ENCODE results near the gene SH2D1A. TPM values are rescaled to one million over a fixed set of nuclear protein-coding genes. Genes with fewer than 3 reads are reported as not detected.

SH2D1A gene
- total and polyA plus RNA-seq, 4 donors = 0.51 to 2.8 (median 0.70) TPM

GRCh38 chrX:124346877-124347241 is 496 bp downstream of the SH2D1A start:
- ATAC-seq (ENCODE audit: low FRiP score) (no peak), DNase-seq (no peak)
- intact Hi-C loops (cut with DNase I) = no loop called here
- H3K36me3 ChIP-seq (ENCODE audit: control insufficient read depth in 1 of 2, insufficient read depth in 2 of 2, low read length in 1 of 2) = no peaks in the 10 kb centered on the region
- H3K9me3 ChIP-seq (ENCODE audit: control insufficient read depth, low read length) = no peaks in the 10 kb centered on the region
- H3K27ac ChIP-seq (ENCODE audit: low read depth in 1 of 2, low read length in 2 of 2) = no peak overlapping the region
- whole genome bisulfite sequencing, 2 donors = 76 to 93% methylated on average over 15 of the region's 15 CpGs
- H3K27me3 ChIP-seq (ENCODE audit: control insufficient read depth in 1 of 2, insufficient read depth in 2 of 2, low read length in 1 of 2) = no peaks in the 10 kb centered on the region
- H3K4me3 ChIP-seq (ENCODE audit: low read length in 2 of 2) = no peak overlapping the region
- H3K4me1 ChIP-seq (ENCODE audit: control insufficient read depth in 1 of 2, insufficient read depth in 2 of 2, low read length in 2 of 2) = no peaks in the 10 kb centered on the region

GRCh38 chrX:124347242-124347641 is 879 bp downstream of the SH2D1A start:
- Histone ChIP-seq H3K27ac (ENCODE audit: low read depth in 1 of 2, low read length in 2 of 2) (no peak overlapping the region), H3K4me3 (ENCODE audit: low read length in 2 of 2) (no peak overlapping the region), H3K9me3 (ENCODE audit: control insufficient read depth, low read length) (no peaks in the 10 kb centered on the region), H3K4me1 (ENCODE audit: control insufficient read depth in 1 of 2, insufficient read depth in 2 of 2, low read length in 2 of 2) (no peaks in the 10 kb centered on the region), H3K36me3 (ENCODE audit: control insufficient read depth in 1 of 2, insufficient read depth in 2 of 2, low read length in 1 of 2) (no peaks in the 10 kb centered on the region), H3K27me3 (ENCODE audit: control insufficient read depth in 1 of 2, insufficient read depth in 2 of 2, low read length in 1 of 2) (no peaks in the 10 kb centered on the region)
- intact Hi-C loops (cut with DNase I) = no loop called here
- ATAC-seq (ENCODE audit: low FRiP score) = no peak
- WGBS, 2 donors = 60 to 69% methylated on average over 5 of the region's 5 CpGs
- DNase-seq = no peak

- H3K4me1 ChIP-seq (ENCODE audit: control insufficient read depth in 1 of 2, insufficient read depth in 2 of 2, low read length in 2 of 2) = no peaks in the 10 kb centered on the region
- H3K27me3 ChIP-seq (ENCODE audit: control insufficient read depth in 1 of 2, insufficient read depth in 2 of 2, low read length in 1 of 2) = no peaks in the 10 kb centered on the region
- no peak overlapping the region for H3K4me3 ChIP-seq (ENCODE audit: low read length in 2 of 2)
- H3K9me3 ChIP-seq (ENCODE audit: control insufficient read depth, low read length) = no peaks in the 10 kb centered on the region
- ATAC-seq (ENCODE audit: low FRiP score) = no peak
- H3K36me3 ChIP-seq (ENCODE audit: control insufficient read depth in 1 of 2, insufficient read depth in 2 of 2, low read length in 1 of 2) = no peaks in the 10 kb centered on the region
- intact Hi-C loops (cut with DNase I) = no loop called here
- WGBS, 2 donors = 74 to 88% methylated on average over 5 of the region's 5 CpGs
- no peak for DNase-seq
- no peak overlapping the region for H3K27ac ChIP-seq (ENCODE audit: low read depth in 1 of 2, low read length in 2 of 2)
Measured at GRCh38 chrX:124348182-124348581, 1.8 kb downstream of the SH2D1A start.

- Histone ChIP-seq H3K27ac (ENCODE audit: low read depth in 1 of 2, low read length in 2 of 2) (no peak overlapping the region), H3K27me3 (ENCODE audit: control insufficient read depth in 1 of 2, insufficient read depth in 2 of 2, low read length in 1 of 2) (no peaks in the 10 kb centered on the region), H3K36me3 (ENCODE audit: control insufficient read depth in 1 of 2, insufficient read depth in 2 of 2, low read length in 1 of 2) (no peaks in the 10 kb centered on the region), H3K4me1 (ENCODE audit: control insufficient read depth in 1 of 2, insufficient read depth in 2 of 2, low read length in 2 of 2) (no peaks in the 10 kb centered on the region), H3K4me3 (ENCODE audit: low read length in 2 of 2) (no peak overlapping the region), H3K9me3 (ENCODE audit: control insufficient read depth, low read length) (no peaks in the 10 kb centered on the region)
- DNase-seq (no peak), ATAC-seq (ENCODE audit: low FRiP score) (no peak)
- 90 to 96% methylated on average over 6 of the region's 6 CpGs for WGBS, 2 donors
- intact Hi-C loops (cut with DNase I) = no loop called here
Measured at GRCh38 chrX:124348885-124349453, 2.6 kb downstream of the SH2D1A start.

- H3K27me3 ChIP-seq (ENCODE audit: control insufficient read depth in 1 of 2, insufficient read depth in 2 of 2, low read length in 1 of 2) = no peaks in the 10 kb centered on the region
- H3K4me3 ChIP-seq (ENCODE audit: low read length in 2 of 2) = no peak overlapping the region
- H3K9me3 ChIP-seq (ENCODE audit: control insufficient read depth, low read length) = no peaks in the 10 kb centered on the region
- ATAC-seq (ENCODE audit: low FRiP score) (no peak), DNase-seq (no peak)
- intact Hi-C loops (cut with DNase I) = no loop called here
- no peaks in the 10 kb centered on the region for H3K36me3 ChIP-seq (ENCODE audit: control insufficient read depth in 1 of 2, insufficient read depth in 2 of 2, low read length in 1 of 2)
- H3K4me1 ChIP-seq (ENCODE audit: control insufficient read depth in 1 of 2, insufficient read depth in 2 of 2, low read length in 2 of 2) = no peaks in the 10 kb centered on the region
- no peak overlapping the region for H3K27ac ChIP-seq (ENCODE audit: low read depth in 1 of 2, low read length in 2 of 2)
- WGBS, 2 donors = 48 to 57% methylated on average over 2 of the region's 2 CpGs
Measured at GRCh38 chrX:124354648-124355047, 8.3 kb downstream of the SH2D1A start.

DNA sequence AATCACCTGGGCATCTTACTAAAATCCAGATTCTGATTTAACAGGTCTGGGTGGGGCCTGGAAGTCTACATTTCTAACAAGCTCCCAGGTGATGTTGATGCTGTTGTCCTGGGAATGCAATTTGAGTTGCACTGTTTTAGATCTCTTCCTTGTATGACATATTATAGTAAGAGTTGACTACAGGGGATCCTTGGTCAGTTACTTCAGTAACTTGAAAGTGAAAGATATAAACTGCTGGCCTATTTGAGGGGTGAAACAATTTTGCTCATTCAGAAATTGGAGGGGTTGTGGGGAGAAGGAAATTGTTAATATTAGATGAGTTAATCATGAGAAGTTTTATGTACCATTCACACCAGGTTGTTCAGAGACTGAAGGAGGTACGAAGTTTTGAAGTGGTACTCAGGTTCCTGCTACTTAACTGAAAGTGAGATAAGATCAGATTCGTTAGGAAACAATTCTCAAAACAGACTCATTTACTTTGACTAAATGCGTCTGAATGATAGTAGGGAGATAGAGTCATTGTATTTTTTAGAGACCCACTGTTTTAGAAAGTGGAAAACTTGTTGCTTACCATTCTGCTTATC is 12.5 kb downstream of the SH2D1A start:
- no peak overlapping the region for H3K4me3 ChIP-seq (ENCODE audit: low read length in 2 of 2)
- intact Hi-C loops (cut with DNase I) = no loop called here
- H3K9me3 ChIP-seq (ENCODE audit: control insufficient read depth, low read length) = no peaks in the 10 kb centered on the region
- WGBS, 2 donors = 66 to 86% methylated on average over 3 of the region's 3 CpGs
- H3K27ac ChIP-seq (ENCODE audit: low read depth in 1 of 2, low read length in 2 of 2) = no peak overlapping the region
- H3K27me3 ChIP-seq (ENCODE audit: control insufficient read depth in 1 of 2, insufficient read depth in 2 of 2, low read length in 1 of 2) = no peaks in the 10 kb centered on the region
- no peaks in the 10 kb centered on the region for H3K36me3 ChIP-seq (ENCODE audit: control insufficient read depth in 1 of 2, insufficient read depth in 2 of 2, low read length in 1 of 2)
- ATAC-seq (ENCODE audit: low FRiP score) = no peak
- no peaks in the 10 kb centered on the region for H3K4me1 ChIP-seq (ENCODE audit: control insufficient read depth in 1 of 2, insufficient read depth in 2 of 2, low read length in 2 of 2)
- DNase-seq = no peak

DNA sequence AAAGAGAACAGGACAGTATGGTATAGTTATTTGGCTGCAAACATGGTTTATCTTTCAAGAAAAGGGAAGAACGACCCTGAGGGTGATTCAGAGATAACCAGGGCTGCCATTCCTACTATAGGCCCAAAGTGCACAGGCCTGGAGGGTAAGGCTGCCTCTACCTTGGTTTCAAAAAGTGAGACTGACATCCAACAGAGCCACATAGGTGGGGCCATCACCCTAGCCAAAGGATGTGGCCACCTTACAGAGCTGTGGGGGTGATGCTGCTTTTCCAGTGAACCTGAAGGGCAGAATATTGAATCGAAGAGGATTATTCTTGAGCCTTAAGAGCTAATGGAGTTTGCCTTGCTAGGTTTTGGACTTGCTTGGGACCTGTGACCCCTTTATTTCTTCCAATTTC is 15.7 kb downstream of the SH2D1A start:
- Histone ChIP-seq H3K4me1 (ENCODE audit: control insufficient read depth in 1 of 2, insufficient read depth in 2 of 2, low read length in 2 of 2) (no peaks in the 10 kb centered on the region), H3K4me3 (ENCODE audit: low read length in 2 of 2) (no peak overlapping the region), H3K27me3 (ENCODE audit: control insufficient read depth in 1 of 2, insufficient read depth in 2 of 2, low read length in 1 of 2) (no peaks in the 10 kb centered on the region), H3K9me3 (ENCODE audit: control insufficient read depth, low read length) (no peaks in the 10 kb centered on the region), H3K36me3 (ENCODE audit: control insufficient read depth in 1 of 2, insufficient read depth in 2 of 2, low read length in 1 of 2) (no peaks in the 10 kb centered on the region), H3K27ac (ENCODE audit: low read depth in 1 of 2, low read length in 2 of 2) (no peak overlapping the region)
- ATAC-seq (ENCODE audit: low FRiP score) = no peak
- WGBS, 2 donors = 62 to 83% methylated on average over 2 of the region's 2 CpGs
- DNase-seq = no peak
- intact Hi-C loops (cut with DNase I) = no loop called here

DNA sequence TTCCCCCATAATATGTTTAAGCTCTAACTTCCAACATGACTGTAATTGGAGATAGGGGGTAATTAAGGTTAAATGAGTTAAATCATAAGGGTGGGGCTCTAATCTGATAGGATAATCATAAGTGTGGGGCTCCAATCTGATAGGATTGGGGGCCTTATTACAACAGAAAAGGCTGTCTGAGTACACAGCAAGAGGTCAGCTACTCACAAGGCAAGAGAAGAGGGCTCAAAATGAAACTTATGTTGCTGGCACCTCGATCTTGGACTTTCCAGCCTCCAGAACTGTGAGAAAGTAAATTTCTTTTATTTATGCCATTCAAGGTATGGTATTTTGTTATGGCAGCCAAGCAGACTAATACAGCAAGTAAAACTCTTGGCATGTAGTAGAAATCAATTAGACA is 16.4 kb downstream of the SH2D1A start:
- Histone ChIP-seq H3K27ac (ENCODE audit: low read depth in 1 of 2, low read length in 2 of 2) (no peak overlapping the region), H3K4me3 (ENCODE audit: low read length in 2 of 2) (no peak overlapping the region), H3K4me1 (ENCODE audit: control insufficient read depth in 1 of 2, insufficient read depth in 2 of 2, low read length in 2 of 2) (no peaks in the 10 kb centered on the region), H3K27me3 (ENCODE audit: control insufficient read depth in 1 of 2, insufficient read depth in 2 of 2, low read length in 1 of 2) (no peaks in the 10 kb centered on the region), H3K36me3 (ENCODE audit: control insufficient read depth in 1 of 2, insufficient read depth in 2 of 2, low read length in 1 of 2) (no peaks in the 10 kb centered on the region), H3K9me3 (ENCODE audit: control insufficient read depth, low read length) (no peaks in the 10 kb centered on the region)
- DNase-seq = no peak
- intact Hi-C loops (cut with DNase I) = no loop called here
- 61 to 85% methylated on average over 1 of the region's 1 CpG for WGBS, 2 donors
- ATAC-seq (ENCODE audit: low FRiP score) = no peak

DNA sequence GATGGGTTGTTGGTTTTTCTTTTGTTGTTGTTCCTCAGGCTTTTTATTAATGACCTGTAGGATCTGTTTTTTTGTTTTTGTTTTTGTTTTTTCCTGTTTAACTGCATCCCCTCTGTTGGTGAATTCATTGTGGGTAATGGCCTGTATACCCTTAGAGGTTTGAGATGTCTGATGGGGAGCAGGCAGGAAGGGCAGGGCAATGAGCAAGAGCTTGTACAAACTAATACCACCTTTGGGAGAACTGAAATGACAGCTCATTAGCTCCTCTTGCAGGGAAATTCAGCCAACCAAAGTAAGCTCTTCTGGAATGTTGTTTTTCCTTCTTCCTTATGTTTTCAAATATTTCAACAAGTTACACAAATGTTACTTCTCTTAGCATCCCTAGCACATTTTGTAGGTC is 23.4 kb downstream of the SH2D1A start:
- DNase-seq (no peak), ATAC-seq (ENCODE audit: low FRiP score) (no peak)
- no peak overlapping the region for H3K4me3 ChIP-seq (ENCODE audit: low read length in 2 of 2)
- H3K27me3 ChIP-seq (ENCODE audit: control insufficient read depth in 1 of 2, insufficient read depth in 2 of 2, low read length in 1 of 2) = no peaks in the 10 kb centered on the region
- H3K4me1 ChIP-seq (ENCODE audit: control insufficient read depth in 1 of 2, insufficient read depth in 2 of 2, low read length in 2 of 2) = no peaks in the 10 kb centered on the region
- no peak overlapping the region for H3K27ac ChIP-seq (ENCODE audit: low read depth in 1 of 2, low read length in 2 of 2)
- intact Hi-C loops (cut with DNase I) = no loop called here
- no peaks in the 10 kb centered on the region for H3K9me3 ChIP-seq (ENCODE audit: control insufficient read depth, low read length)
- H3K36me3 ChIP-seq (ENCODE audit: control insufficient read depth in 1 of 2, insufficient read depth in 2 of 2, low read length in 1 of 2) = no peaks in the 10 kb centered on the region

Data from aorta (tissue), 5 donors.